Testis (tissue), 2 donors: ENCODE data around the gene TBC1D9.

Experiments
- CTCF ChIP-seq, 3 experiments: fragments of 450-650 bp in 2 of 3; fragments of 200-600 bp in 1 of 3; sonication (generic) in 1 of 3; IDR thresholded peaks; one replicate each; pipeline ENCODE4 v1.5.1; 2016 to 2019; ENCODE audit warnings: antibody characterized with exemption in 3 of 3, mild to moderate bottlenecking in 2 of 3, moderate library complexity in 1 of 3
- POLR2A ChIP-seq: fragments of 450-650 bp; IDR thresholded peaks from one replicate; pipeline ENCODE4 v1.6.1; 2017; ENCODE audit warnings: antibody characterized with exemption, mild to moderate bottlenecking, moderate library complexity

- TF ChIP-seq POLR2A, result no peak
- TF ChIP-seq CTCF (IDR thresholded peaks at IDR 0.05), result no peak
These were observed 155.8 kb downstream of the TBC1D9 start for GRCh38 chr4:140600408-140600807.
